HG02973 (cell line): ENCODE measurements around the gene CACNA2D3.

Experiments used
- ATAC-seq: cut with Tn5 transposase; IDR thresholded peaks from one replicate; pipeline ENCODE4 v1.9.1; 2021; ENCODE audit warnings: moderate library complexity; ENCODE audit not compliant: unreplicated experiment

The CACNA2D3 gene

DNA sequence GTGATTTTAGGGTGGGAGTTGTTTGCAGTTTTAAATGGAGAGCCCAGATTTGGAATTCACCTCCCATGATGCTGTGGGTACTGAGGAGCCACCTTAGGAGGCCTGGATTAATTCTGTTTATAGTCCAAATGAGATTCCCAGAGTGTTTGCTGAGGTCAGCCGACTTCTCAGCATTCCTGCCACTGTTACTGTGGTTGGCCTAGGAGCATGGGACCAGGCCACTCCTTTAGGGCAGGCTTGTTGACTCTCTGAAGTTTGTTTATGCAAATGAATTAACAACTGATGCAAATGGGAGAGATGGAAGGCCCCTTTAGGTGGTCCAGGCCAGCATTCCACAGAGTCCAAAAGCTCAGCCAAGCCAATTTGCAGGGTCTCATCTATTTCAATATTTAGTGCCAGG lies 46.1 kb downstream of the CACNA2D3 start:
- ATAC-seq = no peak

DNA sequence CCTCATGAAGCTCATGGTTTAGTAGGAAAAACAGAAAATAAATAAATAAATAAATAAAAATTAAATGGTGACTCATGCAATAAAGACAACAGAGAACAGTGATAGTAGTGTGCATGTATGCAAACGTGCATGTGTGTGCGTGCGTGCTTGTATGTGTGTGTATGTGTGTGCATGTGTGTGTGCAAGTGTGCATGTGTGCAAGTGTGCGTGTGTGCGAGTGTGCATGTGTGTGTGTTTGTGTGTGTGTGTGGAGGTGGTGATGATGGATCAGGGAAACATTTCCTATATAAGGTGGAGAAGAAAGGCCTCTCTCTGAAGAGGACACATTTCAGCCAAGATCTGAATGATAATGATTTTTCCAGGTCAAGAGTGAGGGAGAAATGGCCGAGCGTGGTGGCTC lies 47.2 kb downstream of the CACNA2D3 start:
- ATAC-seq = no peak

DNA sequence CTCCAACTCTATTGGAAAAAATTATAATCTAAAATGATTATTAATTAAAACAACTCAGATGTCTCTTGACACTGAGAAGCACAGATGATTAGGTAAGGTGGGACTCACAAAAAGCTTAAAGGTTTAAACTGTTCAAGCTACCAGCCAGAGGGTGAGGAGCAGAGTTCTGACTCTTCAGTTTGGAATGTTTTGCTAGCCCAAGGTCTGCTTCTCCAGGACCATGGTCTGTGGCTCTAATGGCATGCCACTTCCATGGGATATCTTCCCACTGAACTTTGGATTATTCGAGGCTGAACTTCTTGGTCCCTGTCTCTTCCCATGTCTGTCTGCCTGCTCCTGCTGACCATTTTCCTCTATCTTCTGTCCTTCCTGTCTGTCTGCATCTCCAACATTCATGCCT lies 49.2 kb downstream of the CACNA2D3 start:
- no peak for ATAC-seq

DNA sequence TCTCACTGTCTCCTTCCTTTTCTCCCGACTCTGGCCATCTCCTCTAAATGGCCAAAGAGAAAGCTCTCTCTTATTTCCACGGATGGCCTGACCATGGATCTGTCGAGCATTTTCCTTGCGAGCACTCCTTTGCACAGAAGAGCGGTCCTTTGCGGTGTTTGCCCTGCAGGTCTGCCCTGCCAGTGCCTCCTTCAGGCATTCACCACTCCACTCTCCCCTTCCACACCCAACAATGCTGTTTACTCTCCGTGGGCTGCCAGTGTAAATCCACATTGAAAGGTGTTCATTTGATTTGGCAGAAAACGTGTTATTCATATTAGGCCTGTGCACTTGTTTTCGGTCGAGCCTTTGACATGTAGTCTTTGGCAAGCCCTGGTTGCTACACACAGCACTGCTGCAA lies 49.6 kb downstream of the CACNA2D3 start:
- no peak for ATAC-seq

DNA sequence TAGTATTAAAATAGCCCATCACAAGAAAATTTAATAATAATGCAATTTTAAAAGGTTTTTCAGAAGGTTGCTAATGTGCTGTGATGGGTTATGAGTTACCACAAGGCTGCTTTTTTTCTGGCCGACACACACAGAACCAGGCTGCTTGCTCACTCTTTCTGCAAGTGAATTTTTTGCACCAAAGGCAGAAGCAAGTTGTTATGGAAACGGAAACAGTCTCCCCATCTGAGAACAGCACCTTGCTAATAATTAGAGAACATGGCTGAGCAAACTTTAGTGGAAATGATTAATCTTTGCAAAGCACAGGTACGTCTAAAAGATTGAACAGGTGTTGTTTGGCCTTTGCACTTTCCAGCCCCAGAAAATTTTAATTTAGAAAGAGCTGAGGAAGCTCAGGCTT lies 51.0 kb downstream of the CACNA2D3 start:
- no peak for ATAC-seq

DNA sequence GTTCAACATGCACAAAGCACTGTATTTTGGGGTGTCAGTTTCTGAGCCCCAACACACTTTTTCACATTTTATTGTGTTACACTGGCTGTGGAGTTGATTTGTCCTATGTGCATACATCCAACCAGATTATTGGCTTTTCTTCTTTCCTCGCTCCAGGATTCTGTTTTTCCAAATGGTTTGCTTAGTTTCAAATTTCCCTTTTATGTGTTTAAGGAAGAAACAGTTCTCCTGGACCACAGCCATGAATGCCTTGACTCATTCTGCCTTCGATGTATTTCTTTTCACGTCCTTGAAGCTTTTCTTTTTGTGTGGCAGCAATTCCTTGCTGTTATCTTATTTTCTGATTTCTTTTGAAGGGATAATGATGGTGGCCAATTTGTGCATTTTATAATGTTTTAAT lies 53.8 kb downstream of the CACNA2D3 start:
- ATAC-seq = no peak

DNA sequence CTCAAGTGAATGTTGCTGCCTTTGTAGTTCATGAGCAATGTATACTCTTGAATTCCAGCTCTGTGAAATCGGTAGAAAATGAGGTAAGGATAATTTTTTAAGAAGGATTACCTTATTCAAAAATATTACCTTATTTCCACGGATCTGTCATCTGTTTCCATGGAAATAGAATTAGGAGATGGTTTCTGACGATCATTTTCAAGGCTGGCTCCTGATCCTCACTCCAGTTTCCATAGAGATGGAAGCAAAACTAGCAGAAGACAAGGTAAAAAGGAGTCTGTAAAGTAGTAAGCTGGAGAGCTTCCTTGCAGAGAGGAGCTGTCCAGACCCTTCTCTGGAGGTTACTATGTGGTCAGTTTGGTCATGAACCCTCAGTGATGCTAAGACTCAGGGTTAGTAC lies 55.5 kb downstream of the CACNA2D3 start:
- ATAC-seq = no peak

DNA sequence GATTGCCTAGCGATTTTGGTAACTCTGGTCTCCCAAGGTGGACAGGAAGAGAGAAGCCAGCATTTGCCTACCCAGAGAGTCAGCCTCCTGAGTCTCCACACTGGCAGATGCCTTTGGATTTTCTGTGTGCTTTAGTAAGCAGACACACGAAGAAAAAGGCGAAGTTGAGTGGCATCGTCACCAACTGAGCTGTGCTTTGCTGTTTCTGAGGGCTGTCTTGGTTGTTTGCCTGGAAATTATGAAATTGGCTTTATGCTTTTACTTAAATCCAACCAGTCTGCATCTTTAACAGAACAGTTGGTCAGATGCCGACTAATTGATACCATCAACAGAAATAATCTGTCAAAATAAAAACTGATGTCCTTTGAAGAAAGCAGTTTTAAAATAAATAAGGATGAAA lies 56.0 kb downstream of the CACNA2D3 start:
- ATAC-seq = no peak

DNA sequence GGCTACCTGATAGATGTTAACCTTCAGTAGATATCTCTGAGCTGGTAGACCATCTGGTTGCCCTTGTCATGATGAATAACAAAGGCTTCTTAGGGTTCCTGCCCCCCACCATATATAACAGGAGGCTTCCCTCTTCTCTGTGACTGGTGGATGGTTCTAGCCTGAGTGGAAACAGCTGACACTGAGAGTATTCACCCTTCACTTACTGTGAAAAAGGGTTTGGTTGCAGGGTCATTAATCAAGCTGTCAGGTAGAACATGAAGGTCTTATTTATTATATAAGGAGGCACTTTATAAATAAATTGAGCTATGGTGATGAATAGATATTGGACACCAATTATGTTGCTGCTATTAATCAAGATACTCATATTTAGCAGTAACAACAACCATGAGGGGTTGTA lies 58.6 kb downstream of the CACNA2D3 start:
- ATAC-seq = no peak

DNA sequence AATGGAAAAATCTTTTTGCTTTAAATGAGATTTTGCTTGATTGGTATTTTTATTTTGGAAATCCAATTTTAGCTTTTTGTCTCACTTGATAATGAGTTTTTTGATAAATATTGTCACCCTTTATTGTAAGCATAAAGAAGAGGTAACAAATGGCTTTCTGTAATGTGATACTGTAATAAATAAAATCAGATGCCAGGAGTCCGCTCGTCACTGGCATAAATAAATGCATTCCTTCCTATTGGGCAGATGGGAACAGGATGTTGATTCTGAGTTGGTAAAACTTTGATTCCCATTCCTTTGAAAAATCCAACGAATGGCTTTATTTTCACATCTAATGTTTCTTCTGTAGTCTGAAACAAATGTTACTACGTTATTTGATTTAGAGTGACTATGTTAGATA lies 59.9 kb downstream of the CACNA2D3 start:
- ATAC-seq = no peak

DNA sequence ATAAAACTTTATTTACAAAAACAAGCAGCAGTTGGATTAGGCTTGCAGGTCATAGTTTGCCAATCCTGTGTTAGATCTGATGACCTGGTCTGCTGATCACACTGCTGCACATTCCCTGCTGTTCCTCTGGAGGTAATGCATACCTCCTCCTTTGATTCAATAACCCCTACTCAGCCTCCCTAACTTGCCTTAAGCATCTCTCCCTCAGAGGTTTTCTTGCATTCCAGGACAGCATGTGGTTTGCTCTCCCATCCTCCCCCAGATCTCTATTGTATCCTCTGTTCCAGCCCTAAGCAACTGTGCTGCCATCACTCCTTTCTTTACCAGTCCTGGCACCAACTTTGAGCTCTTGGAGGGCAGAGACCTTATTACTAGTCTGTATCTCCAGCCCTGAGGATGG lies 63.4 kb downstream of the CACNA2D3 start:
- ATAC-seq = no peak

DNA sequence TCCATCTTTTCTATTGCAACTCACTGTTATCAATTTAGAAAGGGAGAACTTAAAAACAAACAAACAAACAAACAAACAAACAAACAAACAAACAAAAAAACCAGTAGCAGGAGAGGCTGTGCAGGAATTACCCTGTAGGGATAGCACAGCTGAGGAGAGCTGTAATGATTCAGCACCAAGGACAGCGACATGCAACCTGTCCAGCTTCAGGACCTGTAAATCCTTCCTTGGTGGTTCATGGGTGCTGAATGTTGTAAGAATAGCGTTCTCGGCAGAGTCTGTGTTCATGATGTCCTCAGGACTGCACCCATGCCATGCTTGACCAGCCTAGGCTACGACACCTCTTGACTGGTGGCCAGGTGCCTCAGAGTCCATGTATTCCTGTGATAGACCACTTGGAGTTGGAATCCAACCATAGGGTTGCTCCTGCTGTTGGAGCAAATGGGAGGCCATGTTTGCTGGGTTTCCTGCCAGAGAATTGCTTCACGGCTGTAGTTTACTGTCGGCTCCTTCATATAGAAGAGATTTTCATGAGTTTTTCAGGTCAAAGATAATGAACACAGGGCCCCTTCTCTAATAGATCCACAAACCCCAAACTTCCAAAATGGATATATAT lies 65.9 kb downstream of the CACNA2D3 start:
- no peak for ATAC-seq

DNA sequence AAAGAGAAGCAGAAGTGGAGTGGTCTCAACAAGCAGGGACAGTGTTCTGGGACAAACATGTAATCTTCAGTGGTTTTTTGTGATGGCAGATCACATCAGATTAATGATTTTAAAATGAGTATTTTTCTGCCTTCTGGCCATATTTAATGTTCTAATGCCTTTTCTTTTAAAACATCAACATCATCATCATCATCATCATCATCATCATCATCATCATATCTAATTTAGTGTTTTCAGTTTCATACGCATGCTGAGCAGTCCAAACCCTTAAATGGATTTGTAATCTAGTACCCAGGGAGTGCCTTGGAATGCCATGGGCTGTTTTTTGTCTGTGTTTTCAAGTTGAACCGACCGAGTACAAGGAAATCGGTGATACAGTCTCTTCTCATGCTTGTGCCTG lies 68.9 kb downstream of the CACNA2D3 start:
- no peak for ATAC-seq

DNA sequence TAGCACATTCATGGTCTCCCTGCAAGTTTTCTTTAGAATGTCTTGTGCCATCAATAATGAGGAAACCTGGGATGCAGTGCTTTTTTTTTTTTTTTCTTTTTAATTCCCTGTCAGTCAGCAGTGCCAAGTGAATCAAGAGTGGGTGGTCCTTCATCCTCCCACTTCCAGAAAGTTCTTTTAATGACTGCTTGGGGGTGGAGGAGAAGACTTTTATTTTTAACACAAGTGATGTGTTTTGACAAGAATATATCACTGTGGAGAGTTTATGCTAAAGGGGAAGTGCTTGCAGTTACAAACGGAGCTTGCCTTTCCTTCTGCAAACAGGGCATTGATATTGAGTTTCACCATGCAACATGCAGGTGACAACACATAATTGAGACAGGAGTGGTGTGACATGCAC lies 69.7 kb downstream of the CACNA2D3 start:
- ATAC-seq = no peak

DNA sequence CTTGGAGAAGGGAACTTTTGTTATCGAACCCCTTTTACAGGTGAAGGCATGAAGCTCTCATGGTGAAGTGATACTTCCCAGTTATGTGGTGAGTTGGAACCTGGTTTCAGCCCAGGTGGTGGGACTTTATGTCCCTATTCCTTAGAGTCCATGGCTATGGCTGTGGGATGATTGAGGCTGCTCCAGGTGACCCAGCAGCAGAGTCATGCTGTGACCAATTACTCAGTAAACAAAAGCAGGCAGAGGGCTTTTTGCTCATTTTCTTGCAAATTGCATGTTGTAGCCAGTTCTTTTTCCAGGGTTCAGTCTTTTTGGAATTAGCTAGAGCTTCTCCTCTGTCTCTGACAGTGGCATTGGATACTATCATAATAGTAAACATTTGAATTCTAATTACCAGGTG lies 70.7 kb downstream of the CACNA2D3 start:
- ATAC-seq = no peak

DNA sequence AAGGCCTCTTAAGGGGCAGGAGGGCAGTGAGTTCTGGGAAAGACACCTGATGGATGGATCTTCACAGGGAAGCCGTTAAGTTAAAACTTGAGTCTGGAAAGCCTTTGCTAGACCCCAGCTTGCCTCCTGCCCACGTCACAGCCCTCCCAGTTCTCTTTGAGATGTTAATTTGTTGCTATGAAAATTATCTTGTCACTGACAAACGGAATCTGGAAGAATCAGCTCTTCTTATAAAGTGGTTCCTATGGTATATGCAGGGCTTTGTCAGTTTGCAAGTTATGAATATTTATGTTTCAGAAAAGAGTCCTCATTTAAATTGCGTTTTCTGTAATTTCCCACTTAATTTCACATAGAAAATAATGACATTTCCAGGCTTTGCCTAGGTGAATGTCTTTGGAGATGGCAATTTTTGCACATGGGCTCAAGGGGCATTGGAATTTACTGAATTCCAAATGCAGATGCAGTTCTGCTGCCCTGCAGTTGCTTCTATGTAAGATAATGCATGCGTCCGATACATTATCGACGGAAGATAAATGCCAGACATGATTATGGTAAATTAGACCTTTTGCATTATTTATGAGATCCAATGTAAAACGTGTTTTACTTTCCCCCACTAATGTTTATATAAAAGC lies 74.1 kb downstream of the CACNA2D3 start:
- ATAC-seq = no peak

DNA sequence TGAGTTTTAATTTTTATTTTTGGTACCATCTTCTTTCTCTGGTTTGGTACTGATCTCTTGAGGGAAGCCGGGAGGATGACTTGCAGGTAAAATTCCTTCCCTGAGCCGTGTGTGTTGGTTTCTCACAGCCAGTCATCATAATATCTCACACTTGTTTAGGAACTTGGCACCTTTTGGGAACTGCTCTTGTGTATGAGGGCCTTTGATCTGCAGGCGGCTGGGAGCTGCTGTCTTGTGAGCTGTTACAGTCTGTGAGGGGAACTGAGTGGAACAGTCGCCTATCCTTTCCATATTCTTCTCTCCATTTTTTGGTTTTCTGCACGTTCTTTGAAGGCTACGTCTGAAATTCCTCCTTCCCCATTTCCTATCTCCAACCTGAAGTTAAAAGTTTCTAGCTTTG lies 75.2 kb downstream of the CACNA2D3 start:
- no peak for ATAC-seq

DNA sequence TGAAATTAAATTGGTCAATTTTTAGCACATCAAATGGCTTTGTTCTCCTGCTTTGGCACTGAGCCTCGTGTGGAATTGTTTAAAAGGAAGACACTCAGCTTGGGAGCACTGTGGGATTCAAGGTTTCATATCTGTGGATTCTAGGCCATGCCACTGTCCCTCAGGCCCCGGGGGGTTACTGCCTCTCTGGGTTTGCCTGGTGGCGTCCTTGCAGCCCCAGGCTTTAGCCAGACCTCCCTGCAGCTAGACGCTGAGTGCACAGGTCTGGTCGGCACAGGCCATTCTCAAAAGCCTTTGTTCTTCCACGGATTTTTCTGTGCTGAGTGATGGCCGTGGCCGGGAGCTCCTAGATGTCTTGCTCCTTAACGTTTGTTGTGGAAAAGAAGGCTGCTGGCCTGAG lies 76.2 kb downstream of the CACNA2D3 start:
- ATAC-seq = no peak

DNA sequence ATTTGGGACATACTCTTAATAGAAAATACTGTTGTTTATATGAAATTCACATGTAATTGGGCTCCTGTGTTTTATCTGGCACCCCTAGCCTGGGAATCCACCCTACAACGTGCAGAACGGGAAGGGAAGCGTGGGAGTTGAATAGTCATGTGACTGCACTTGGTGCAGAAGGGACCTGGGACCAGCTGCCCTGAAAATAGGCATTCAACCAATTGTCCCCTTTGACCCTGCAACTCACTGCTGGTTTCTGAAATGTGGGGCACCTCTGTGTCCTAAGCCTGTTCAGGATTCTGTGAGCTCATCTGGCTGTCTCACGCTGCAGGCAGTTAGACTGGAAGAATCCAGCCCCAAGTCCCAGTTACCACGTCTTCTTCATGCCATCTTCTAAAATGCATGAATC lies 79.7 kb downstream of the CACNA2D3 start:
- ATAC-seq = no peak

DNA sequence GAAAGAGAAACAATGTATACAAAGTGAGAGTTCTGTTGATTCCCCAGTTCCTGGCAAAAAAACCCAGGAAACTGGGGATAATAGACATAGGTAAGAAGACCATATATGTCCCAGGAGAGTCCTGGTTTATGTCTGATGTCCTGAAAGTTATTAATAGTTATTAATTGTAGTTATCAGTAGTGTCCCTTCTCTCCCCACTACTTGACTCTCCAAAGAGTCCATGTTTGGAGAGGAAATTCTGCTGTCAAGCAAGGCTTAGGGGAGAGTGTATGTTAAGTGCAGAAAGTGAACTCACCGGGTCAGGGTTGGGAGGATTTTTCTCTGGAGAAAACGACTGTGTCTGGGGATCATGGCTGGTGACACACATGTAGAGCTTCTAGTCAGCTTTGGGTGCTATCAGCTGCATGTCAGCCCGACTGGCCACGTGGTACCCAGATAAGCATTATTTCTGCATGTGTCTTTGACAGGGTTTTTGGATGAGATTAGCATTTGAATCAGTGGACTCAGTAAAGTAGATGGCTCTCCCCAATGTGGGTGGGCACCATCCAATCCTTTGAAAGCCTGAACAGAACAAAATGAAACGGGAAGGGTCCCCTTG lies 80.4 kb downstream of the CACNA2D3 start:
- ATAC-seq = no peak

DNA sequence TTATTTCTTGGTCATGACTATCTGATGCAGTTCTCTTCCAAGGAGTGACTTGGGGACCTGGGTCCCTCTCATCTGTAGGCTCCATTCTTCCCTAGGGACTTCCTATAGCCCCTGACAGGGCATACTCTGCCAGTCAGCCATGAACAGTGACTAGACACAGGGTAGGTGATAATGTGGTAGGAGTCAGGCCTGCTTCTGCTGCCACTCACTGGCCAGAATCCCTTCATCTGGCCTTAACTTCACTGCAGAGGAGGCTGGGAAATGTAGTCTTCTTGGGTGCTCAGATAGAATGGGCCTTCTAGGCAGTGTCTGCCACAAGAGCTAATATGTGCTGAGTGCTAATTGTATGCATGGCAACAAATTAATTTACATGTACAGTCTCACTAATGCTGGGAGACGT lies 84.5 kb downstream of the CACNA2D3 start:
- no peak for ATAC-seq

DNA sequence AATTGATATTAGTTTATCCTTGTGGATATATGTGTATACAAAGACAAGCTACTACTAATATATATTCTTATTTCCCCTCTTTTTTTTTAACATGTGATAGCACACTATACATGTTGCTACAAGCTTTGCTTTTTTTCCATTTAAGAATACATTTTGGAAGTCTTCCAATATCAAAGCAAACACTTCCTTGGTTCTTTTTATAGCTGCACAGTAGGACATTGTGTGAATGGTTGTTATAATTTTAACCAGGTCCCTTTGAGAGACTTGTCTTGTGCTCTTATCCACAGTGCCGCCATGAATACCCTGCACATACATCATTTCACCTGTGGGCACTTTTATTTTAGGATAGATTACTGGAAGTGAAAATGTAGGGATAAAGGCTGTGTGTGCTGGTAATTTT lies 88.7 kb downstream of the CACNA2D3 start:
- no peak for ATAC-seq

DNA sequence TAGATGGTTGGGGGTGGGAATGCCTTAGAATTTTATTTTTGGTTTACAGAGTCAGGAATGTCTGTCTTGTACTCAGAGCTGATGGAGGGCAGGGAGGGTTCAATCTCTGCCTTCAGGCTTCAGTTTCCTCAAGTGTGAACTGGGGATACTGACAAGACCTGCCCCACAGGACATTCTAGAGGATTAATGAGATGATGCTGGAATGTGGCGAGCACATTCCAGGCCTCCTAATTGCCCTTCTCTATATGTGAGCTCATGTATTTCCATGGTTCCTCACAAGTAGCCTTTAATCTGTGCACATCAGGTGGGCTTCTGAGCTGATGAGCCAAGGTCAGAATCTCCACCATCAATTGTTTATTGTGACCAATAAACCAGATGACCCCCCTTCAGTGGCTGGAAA lies 90.4 kb downstream of the CACNA2D3 start:
- ATAC-seq = no peak
